Measurements from ENCODE around the gene MCTP1.

DNA sequence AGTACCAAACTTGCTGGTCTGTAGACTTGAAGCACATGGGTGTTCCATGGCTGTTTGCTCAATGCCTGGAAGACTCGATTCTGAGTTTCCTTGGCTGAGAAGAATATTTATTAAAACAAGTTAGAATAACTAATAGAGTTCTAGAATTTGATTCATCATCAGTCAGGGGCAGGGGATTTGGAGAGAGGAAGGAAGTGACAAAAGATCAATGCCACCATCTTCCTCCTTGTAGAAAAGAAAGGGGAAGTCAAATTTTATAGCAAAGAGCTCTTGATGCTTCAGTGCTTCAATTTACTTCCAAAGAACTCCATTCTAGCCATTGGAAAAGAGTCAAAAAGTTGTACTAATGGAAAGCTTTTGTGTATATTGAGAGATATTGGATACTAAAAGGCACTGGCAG is 236.3 kb downstream of the MCTP1 start:
- TF ChIP-seq, protein P1, sequence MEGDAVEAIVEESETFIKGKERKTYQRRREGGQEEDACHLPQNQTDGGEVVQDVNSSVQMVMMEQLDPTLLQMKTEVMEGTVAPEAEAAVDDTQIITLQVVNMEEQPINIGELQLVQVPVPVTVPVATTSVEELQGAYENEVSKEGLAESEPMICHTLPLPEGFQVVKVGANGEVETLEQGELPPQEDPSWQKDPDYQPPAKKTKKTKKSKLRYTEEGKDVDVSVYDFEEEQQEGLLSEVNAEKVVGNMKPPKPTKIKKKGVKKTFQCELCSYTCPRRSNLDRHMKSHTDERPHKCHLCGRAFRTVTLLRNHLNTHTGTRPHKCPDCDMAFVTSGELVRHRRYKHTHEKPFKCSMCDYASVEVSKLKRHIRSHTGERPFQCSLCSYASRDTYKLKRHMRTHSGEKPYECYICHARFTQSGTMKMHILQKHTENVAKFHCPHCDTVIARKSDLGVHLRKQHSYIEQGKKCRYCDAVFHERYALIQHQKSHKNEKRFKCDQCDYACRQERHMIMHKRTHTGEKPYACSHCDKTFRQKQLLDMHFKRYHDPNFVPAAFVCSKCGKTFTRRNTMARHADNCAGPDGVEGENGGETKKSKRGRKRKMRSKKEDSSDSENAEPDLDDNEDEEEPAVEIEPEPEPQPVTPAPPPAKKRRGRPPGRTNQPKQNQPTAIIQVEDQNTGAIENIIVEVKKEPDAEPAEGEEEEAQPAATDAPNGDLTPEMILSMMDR (IDR thresholded peaks at IDR 0.05) = no peak
- no peak for TF ChIP-seq POLR2A (IDR thresholded peaks at IDR 0.05)

All from tibial nerve (tissue), 3 donors.